ENCODE measurements around the gene KCNK4. TPM values are rescaled to one million over a fixed set of nuclear protein-coding genes. Genes with fewer than 3 reads are reported as not detected.

Gene KCNK4
- polyA plus RNA-seq, 1 donor from 2014 or later: 1.0 TPM

DNA sequence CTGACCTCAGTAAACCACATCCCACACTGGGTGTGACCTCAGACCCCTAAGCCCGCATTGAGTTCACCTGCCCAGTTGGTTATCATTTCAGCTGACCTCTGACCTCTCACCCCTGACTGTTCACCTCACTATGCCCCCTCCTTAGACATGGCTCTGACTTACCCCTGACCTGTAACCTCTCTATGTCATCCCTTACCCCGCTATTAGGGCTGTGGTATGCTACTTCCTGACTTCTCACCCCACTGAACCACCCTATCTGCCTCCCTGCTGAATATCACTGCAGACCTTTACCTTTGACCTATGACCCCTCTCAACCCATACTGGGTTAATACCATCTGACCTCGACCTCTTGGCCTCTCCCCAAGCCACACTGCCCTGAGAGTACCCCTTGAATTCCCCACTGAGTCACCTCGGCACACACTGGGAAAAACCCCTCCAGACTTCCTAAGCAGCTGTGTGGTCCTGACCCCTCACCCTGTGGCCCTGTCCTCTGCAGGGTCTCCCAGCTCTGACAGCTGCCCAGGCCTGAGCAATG lies 31.5 kb upstream of the KCNK4 start:
- H3K9me3 ChIP-seq (ENCODE audit: low read length): no peaks in the 10 kb centered on the region
- H3K9ac ChIP-seq (ENCODE audit: low read length): no peak overlapping the region
- no peaks in the 10 kb centered on the region for H3K9me2 ChIP-seq (ENCODE audit: insufficient read depth, low read length)
- H3K27me3 ChIP-seq (ENCODE audit: insufficient read depth, low read depth, low read length): no peaks in the 10 kb centered on the region
- H3K36me3 ChIP-seq (ENCODE audit: insufficient read depth, low read length): no peaks in the 10 kb centered on the region
- no peak overlapping the region for H3K27ac ChIP-seq (ENCODE audit: low read length)
- H2AFZ ChIP-seq (ENCODE audit: low read depth, low read length): no peak overlapping the region
- no peak overlapping the region for H3K4me3 ChIP-seq (ENCODE audit: low read length)
- H3F3A ChIP-seq (ENCODE audit: insufficient read depth, low read length, poor library complexity, severe bottlenecking): no peaks in the 10 kb centered on the region
- no peaks in the 10 kb centered on the region for H4K20me1 ChIP-seq (ENCODE audit: insufficient read depth)
- no peak for TF ChIP-seq TAF1 (IDR thresholded peaks at IDR 0.05; ENCODE audit: low read depth)
- no peak for TF ChIP-seq EZH2 (IDR thresholded peaks at IDR 0.05; ENCODE audit: borderline replicate concordance, insufficient read depth, low read length, poor library complexity, severe bottlenecking)
- TF ChIP-seq, protein P1, sequence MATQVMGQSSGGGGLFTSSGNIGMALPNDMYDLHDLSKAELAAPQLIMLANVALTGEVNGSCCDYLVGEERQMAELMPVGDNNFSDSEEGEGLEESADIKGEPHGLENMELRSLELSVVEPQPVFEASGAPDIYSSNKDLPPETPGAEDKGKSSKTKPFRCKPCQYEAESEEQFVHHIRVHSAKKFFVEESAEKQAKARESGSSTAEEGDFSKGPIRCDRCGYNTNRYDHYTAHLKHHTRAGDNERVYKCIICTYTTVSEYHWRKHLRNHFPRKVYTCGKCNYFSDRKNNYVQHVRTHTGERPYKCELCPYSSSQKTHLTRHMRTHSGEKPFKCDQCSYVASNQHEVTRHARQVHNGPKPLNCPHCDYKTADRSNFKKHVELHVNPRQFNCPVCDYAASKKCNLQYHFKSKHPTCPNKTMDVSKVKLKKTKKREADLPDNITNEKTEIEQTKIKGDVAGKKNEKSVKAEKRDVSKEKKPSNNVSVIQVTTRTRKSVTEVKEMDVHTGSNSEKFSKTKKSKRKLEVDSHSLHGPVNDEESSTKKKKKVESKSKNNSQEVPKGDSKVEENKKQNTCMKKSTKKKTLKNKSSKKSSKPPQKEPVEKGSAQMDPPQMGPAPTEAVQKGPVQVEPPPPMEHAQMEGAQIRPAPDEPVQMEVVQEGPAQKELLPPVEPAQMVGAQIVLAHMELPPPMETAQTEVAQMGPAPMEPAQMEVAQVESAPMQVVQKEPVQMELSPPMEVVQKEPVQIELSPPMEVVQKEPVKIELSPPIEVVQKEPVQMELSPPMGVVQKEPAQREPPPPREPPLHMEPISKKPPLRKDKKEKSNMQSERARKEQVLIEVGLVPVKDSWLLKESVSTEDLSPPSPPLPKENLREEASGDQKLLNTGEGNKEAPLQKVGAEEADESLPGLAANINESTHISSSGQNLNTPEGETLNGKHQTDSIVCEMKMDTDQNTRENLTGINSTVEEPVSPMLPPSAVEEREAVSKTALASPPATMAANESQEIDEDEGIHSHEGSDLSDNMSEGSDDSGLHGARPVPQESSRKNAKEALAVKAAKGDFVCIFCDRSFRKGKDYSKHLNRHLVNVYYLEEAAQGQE (IDR thresholded peaks at IDR 0.05; ENCODE audit: borderline replicate concordance): no peak
- TF ChIP-seq, protein P2, sequence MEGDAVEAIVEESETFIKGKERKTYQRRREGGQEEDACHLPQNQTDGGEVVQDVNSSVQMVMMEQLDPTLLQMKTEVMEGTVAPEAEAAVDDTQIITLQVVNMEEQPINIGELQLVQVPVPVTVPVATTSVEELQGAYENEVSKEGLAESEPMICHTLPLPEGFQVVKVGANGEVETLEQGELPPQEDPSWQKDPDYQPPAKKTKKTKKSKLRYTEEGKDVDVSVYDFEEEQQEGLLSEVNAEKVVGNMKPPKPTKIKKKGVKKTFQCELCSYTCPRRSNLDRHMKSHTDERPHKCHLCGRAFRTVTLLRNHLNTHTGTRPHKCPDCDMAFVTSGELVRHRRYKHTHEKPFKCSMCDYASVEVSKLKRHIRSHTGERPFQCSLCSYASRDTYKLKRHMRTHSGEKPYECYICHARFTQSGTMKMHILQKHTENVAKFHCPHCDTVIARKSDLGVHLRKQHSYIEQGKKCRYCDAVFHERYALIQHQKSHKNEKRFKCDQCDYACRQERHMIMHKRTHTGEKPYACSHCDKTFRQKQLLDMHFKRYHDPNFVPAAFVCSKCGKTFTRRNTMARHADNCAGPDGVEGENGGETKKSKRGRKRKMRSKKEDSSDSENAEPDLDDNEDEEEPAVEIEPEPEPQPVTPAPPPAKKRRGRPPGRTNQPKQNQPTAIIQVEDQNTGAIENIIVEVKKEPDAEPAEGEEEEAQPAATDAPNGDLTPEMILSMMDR (IDR thresholded peaks at IDR 0.05; ENCODE audit: poor library complexity, severe bottlenecking): no peak
- no peak for TF ChIP-seq EP300 (conservative IDR thresholded peaks at IDR 0.05; ENCODE audit: poor library complexity, severe bottlenecking)
- TF ChIP-seq POLR2AphosphoS5 (IDR thresholded peaks at IDR 0.05): no peak
- no peak for TF ChIP-seq SMC3 (conservative IDR thresholded peaks at IDR 0.05; ENCODE audit: poor library complexity)
- no peak for TF ChIP-seq RAD21 (conservative IDR thresholded peaks at IDR 0.05)
- no peak for TF ChIP-seq MXI1 (conservative IDR thresholded peaks at IDR 0.05; ENCODE audit: poor library complexity, severe bottlenecking)
- H3K4me2 ChIP-seq (ENCODE audit: low read length): no peak overlapping the region
- no peaks in the 10 kb centered on the region for H3K79me2 ChIP-seq (replicated peaks; ENCODE audit: insufficient read depth, low read length)

DNA sequence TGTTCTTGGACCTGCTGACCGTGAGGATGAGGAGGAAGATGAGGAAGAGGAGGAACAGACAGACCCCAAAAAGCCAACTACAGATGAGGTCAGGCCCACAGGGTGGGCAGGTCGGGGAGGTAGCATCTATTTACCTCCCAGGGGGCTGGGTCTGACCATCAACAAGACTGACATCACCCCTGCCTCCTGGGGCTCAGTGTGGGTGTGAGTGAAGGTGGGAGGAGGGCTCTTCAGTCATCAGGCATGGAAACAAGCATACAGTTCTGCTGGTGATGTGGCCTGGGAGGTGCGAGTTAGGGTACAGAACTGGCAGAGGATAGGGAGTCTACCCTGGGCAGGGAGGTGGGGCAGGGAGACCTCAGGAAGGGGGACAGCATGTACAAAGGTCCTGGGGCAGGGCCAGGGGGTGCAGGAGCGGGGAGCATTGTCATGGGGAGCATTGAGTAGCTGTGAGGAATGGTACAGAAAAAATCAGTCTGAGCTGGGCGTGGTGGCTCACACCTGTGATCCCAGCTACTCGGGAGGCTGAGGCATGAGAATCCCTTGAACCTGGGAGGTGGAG lies 30.9 kb upstream of the KCNK4 start:
- Histone ChIP-seq H3K27ac (ENCODE audit: low read length) (no peak overlapping the region), H3K79me2 (replicated peaks; ENCODE audit: insufficient read depth, low read length) (no peaks in the 10 kb centered on the region), H3K9me3 (ENCODE audit: low read length) (no peaks in the 10 kb centered on the region), H3K9me2 (ENCODE audit: insufficient read depth, low read length) (no peaks in the 10 kb centered on the region), H2AFZ (ENCODE audit: low read depth, low read length) (no peak overlapping the region), H4K20me1 (ENCODE audit: insufficient read depth) (no peaks in the 10 kb centered on the region), H3K4me2 (ENCODE audit: low read length) (no peak overlapping the region), H3K36me3 (ENCODE audit: insufficient read depth, low read length) (no peaks in the 10 kb centered on the region), H3K9ac (ENCODE audit: low read length) (no peak overlapping the region), H3K27me3 (ENCODE audit: insufficient read depth, low read depth, low read length) (no peaks in the 10 kb centered on the region), H3K4me3 (ENCODE audit: low read length) (no peak overlapping the region), H3F3A (ENCODE audit: insufficient read depth, low read length, poor library complexity, severe bottlenecking) (no peaks in the 10 kb centered on the region)
- TF ChIP-seq SMC3 (conservative IDR thresholded peaks at IDR 0.05; ENCODE audit: poor library complexity): no peak
- TF ChIP-seq, protein P1 (IDR thresholded peaks at IDR 0.05; ENCODE audit: borderline replicate concordance): no peak
- no peak for TF ChIP-seq EZH2 (IDR thresholded peaks at IDR 0.05; ENCODE audit: borderline replicate concordance, insufficient read depth, low read length, poor library complexity, severe bottlenecking)
- no peak for TF ChIP-seq RAD21 (conservative IDR thresholded peaks at IDR 0.05)
- no peak for TF ChIP-seq TAF1 (IDR thresholded peaks at IDR 0.05; ENCODE audit: low read depth)
- no peak for TF ChIP-seq POLR2AphosphoS5 (IDR thresholded peaks at IDR 0.05)
- TF ChIP-seq, protein P2 (IDR thresholded peaks at IDR 0.05; ENCODE audit: poor library complexity, severe bottlenecking): no peak
- TF ChIP-seq EP300 (conservative IDR thresholded peaks at IDR 0.05; ENCODE audit: poor library complexity, severe bottlenecking): no peak
- no peak for TF ChIP-seq MXI1 (conservative IDR thresholded peaks at IDR 0.05; ENCODE audit: poor library complexity, severe bottlenecking)

Measured in neural cell (in vitro differentiated cells).